ENCODE results near the gene TMCO1.
"Not testable (repeated sequence)": the region's sequence is repeated elsewhere in the genome, so short reads cannot be mapped to it uniquely, and the experiment has no call there.

TMCO1 gene

GRCh38 chr1:165686971-165687433 is 81.7 kb downstream of the TMCO1 start:
- no peak for DNase-seq (ENCODE audit: low spot score)

GRCh38 chr1:165686121-165686970 is 82.3 kb downstream of the TMCO1 start:
- no peak for DNase-seq (ENCODE audit: low spot score)

GRCh38 chr1:165683848-165684485 is 84.7 kb downstream of the TMCO1 start:
- DNase-seq (ENCODE audit: low spot score), result no peak

GRCh38 chr1:165680773-165681172 is 87.9 kb downstream of the TMCO1 start:
- DNase-seq (ENCODE audit: low spot score), result not testable (repeated sequence)

- DNase-seq (ENCODE audit: low spot score), result no peak
Observed at GRCh38 chr1:165680303-165680702, 88.4 kb downstream of the TMCO1 start.

GRCh38 chr1:165679282-165680036 is 89.2 kb downstream of the TMCO1 start:
- DNase-seq (ENCODE audit: low spot score), result no peak

- no peak for DNase-seq (ENCODE audit: low spot score)
Observed at GRCh38 chr1:165678509-165678908, 90.2 kb downstream of the TMCO1 start.
